Kasumi-1 (cell line): ENCODE measurements around the gene C1QL1.
"Not testable (repeated sequence)": the region's sequence is repeated elsewhere in the genome, so short reads cannot be mapped to it uniquely, and the experiment has no call there.

ENCODE experiments used
- DNase-seq, 2 experiments: peaks; one replicate each; lab custom pipeline; 2025; lab: John Stamatoyannopoulos, UW

C1QL1 gene

GRCh38 chr17:44961921-44962350 lies 6.2 kb downstream of the C1QL1 start:
- DNase-seq, result peak in 1 of 2 experiments; percentile 23

GRCh38 chr17:44960691-44961090 lies 7.4 kb downstream of the C1QL1 start:
- DNase-seq, result no peak

GRCh38 chr17:44959821-44960531 lies 8.1 kb downstream of the C1QL1 start:
- no peak for DNase-seq

- no peak for DNase-seq
These were observed 10.8 kb downstream of the C1QL1 start for GRCh38 chr17:44956998-44957981.

- DNase-seq, result no peak
These were observed 12.3 kb downstream of the C1QL1 start for GRCh38 chr17:44955674-44956425.

GRCh38 chr17:44952946-44953475 lies 15.1 kb downstream of the C1QL1 start:
- DNase-seq, result no peak

- no peak for DNase-seq
These were observed 19.7 kb downstream of the C1QL1 start for GRCh38 chr17:44948315-44948795.

- peak; percentile 97 to 98 for DNase-seq
These were observed 20.4 kb downstream of the C1QL1 start, which contains the start of gene KIF18B for GRCh38 chr17:44947461-44948314. Gene KIF18B, minus strand, starts transcription at chr17:44947773. Its CDS starts 11,429 bp downstream, at chr17:44936344.

GRCh38 chr17:44945652-44946051 lies 22.5 kb downstream of the C1QL1 start:
- not testable (repeated sequence) for DNase-seq

- DNase-seq, result no peak
These were observed 25.6 kb downstream of the C1QL1 start for GRCh38 chr17:44942456-44942855.

- no peak for DNase-seq
These were observed 26.3 kb downstream of the C1QL1 start for GRCh38 chr17:44941712-44942331.

- DNase-seq, result no peak
These were observed 27.3 kb downstream of the C1QL1 start for GRCh38 chr17:44940768-44941167.

- no peak for DNase-seq
These were observed 27.8 kb downstream of the C1QL1 start for GRCh38 chr17:44940317-44940716.

GRCh38 chr17:44935116-44935515 lies 33.0 kb downstream of the C1QL1 start:
- no peak for DNase-seq

GRCh38 chr17:44934745-44935105 lies 33.4 kb downstream of the C1QL1 start:
- no peak for DNase-seq

GRCh38 chr17:44933824-44934744 lies 34.0 kb downstream of the C1QL1 start:
- no peak for DNase-seq

GRCh38 chr17:44932787-44933097 lies 35.4 kb downstream of the C1QL1 start:
- no peak for DNase-seq

- DNase-seq, result no peak
These were observed 35.9 kb downstream of the C1QL1 start for GRCh38 chr17:44932096-44932786.

GRCh38 chr17:44931376-44931775 lies 36.7 kb downstream of the C1QL1 start:
- DNase-seq, result no peak
